ENCODE measurements around the gene ZNF668.

ZNF668 gene

GRCh38 chr16:31080035-31080629, 6.1 kb upstream of the ZNF668 start:
- DNase-seq = no peak
- Mint-ChIP-seq H3K4me1 (ENCODE audit: low read depth) (peaks cover 46% of the 10 kb centered on the region), H3K4me3 (no peak overlapping the region), H3K27ac (peak overlapping the region; percentile 47), H3K36me3 (ENCODE audit: low read depth) (peaks cover 85% of the 10 kb centered on the region), H3K27me3 (no peaks in the 10 kb centered on the region), H3K9me3 (no peaks in the 10 kb centered on the region)

- H3K9me3 Mint-ChIP-seq = no peaks in the 10 kb centered on the region
- no peak overlapping the region for H3K4me3 Mint-ChIP-seq
- no peak for DNase-seq
- H3K27ac Mint-ChIP-seq = peak overlapping the region; percentile 53
- H3K4me1 Mint-ChIP-seq (ENCODE audit: low read depth) = peaks cover 53% of the 10 kb centered on the region
- no peaks in the 10 kb centered on the region for H3K27me3 Mint-ChIP-seq
- H3K36me3 Mint-ChIP-seq (ENCODE audit: low read depth) = peaks cover 90% of the 10 kb centered on the region
These were observed 5.4 kb upstream of the ZNF668 start for GRCh38 chr16:31079342-31079944.

- Mint-ChIP-seq H3K27ac (peak overlapping the region; percentile 22), H3K27me3 (no peaks in the 10 kb centered on the region), H3K9me3 (no peaks in the 10 kb centered on the region), H3K4me3 (no peak overlapping the region), H3K4me1 (ENCODE audit: low read depth) (peaks cover 53% of the 10 kb centered on the region), H3K36me3 (ENCODE audit: low read depth) (peaks cover 88% of the 10 kb centered on the region)
- no peak for DNase-seq
These were observed 4.7 kb upstream of the ZNF668 start for GRCh38 chr16:31078597-31079341.

GRCh38 chr16:31077592-31078396, 3.8 kb upstream of the ZNF668 start:
- no peak for DNase-seq
- peaks cover 53% of the 10 kb centered on the region for H3K4me1 Mint-ChIP-seq (ENCODE audit: low read depth)
- no peak overlapping the region for H3K4me3 Mint-ChIP-seq
- peak overlapping the region; percentile 18 for H3K27ac Mint-ChIP-seq
- H3K9me3 Mint-ChIP-seq = no peaks in the 10 kb centered on the region
- peaks cover 86% of the 10 kb centered on the region for H3K36me3 Mint-ChIP-seq (ENCODE audit: low read depth)
- H3K27me3 Mint-ChIP-seq = no peaks in the 10 kb centered on the region

GRCh38 chr16:31077024-31077423, 3.0 kb upstream of the ZNF668 start:
- peak overlapping the region; percentile 47 for H3K27ac Mint-ChIP-seq
- peaks cover 53% of the 10 kb centered on the region for H3K4me1 Mint-ChIP-seq (ENCODE audit: low read depth)
- H3K36me3 Mint-ChIP-seq (ENCODE audit: low read depth) = peaks cover 88% of the 10 kb centered on the region

GRCh38 chr16:31076319-31076718, 2.3 kb upstream of the ZNF668 start:
- Mint-ChIP-seq H3K36me3 (ENCODE audit: low read depth) (peaks cover 86% of the 10 kb centered on the region), H3K27ac (peak overlapping the region; percentile 96), H3K27me3 (no peaks in the 10 kb centered on the region), H3K9me3 (no peaks in the 10 kb centered on the region), H3K4me1 (ENCODE audit: low read depth) (peaks cover 59% of the 10 kb centered on the region), H3K4me3 (peak overlapping the region; percentile 88)
- DNase-seq = no peak

More at GRCh38 chr16:31077024-31077423, 3.0 kb upstream of the ZNF668 start:
- Mint-ChIP-seq H3K27me3 (no peaks in the 10 kb centered on the region), H3K9me3 (no peaks in the 10 kb centered on the region), H3K4me3 (no peak overlapping the region)
- DNase-seq = no peak

GRCh38 chr16:31074814-31075183, 759 bp upstream of the ZNF668 start:
- H3K27me3 Mint-ChIP-seq = no peaks in the 10 kb centered on the region
- H3K4me3 Mint-ChIP-seq = peak overlapping the region; percentile 88
- peak overlapping the region; percentile 96 for H3K27ac Mint-ChIP-seq
- H3K36me3 Mint-ChIP-seq (ENCODE audit: low read depth) = peaks cover 71% of the 10 kb centered on the region
- no peaks in the 10 kb centered on the region for H3K9me3 Mint-ChIP-seq
- DNase-seq = no peak
- H3K4me1 Mint-ChIP-seq (ENCODE audit: low read depth) = peaks cover 49% of the 10 kb centered on the region

- H3K36me3 Mint-ChIP-seq (ENCODE audit: low read depth) = peaks cover 60% of the 10 kb centered on the region
- peak overlapping the region; percentile 96 for H3K27ac Mint-ChIP-seq
- H3K4me1 Mint-ChIP-seq (ENCODE audit: low read depth) = peaks cover 45% of the 10 kb centered on the region
- peak; percentile 93 for DNase-seq
- no peaks in the 10 kb centered on the region for H3K27me3 Mint-ChIP-seq
- H3K4me3 Mint-ChIP-seq = peak overlapping the region; percentile 88
- no peaks in the 10 kb centered on the region for H3K9me3 Mint-ChIP-seq
These were observed 684 bp downstream of the ZNF668 start for GRCh38 chr16:31073142-31073969.

GRCh38 chr16:31072540-31073141, 1.4 kb downstream of the ZNF668 start:
- no peak for DNase-seq
- H3K36me3 Mint-ChIP-seq (ENCODE audit: low read depth) = peaks cover 53% of the 10 kb centered on the region
- H3K27ac Mint-ChIP-seq = peak overlapping the region; percentile 96
- H3K27me3 Mint-ChIP-seq = no peaks in the 10 kb centered on the region
- H3K4me1 Mint-ChIP-seq (ENCODE audit: low read depth) = peaks cover 39% of the 10 kb centered on the region
- no peaks in the 10 kb centered on the region for H3K9me3 Mint-ChIP-seq
- H3K4me3 Mint-ChIP-seq = peak overlapping the region; percentile 88

- H3K9me3 Mint-ChIP-seq = no peaks in the 10 kb centered on the region
- H3K36me3 Mint-ChIP-seq (ENCODE audit: low read depth) = peaks cover 45% of the 10 kb centered on the region
- peak overlapping the region; percentile 96 for H3K27ac Mint-ChIP-seq
- H3K27me3 Mint-ChIP-seq = no peaks in the 10 kb centered on the region
- peak overlapping the region; percentile 88 for H3K4me3 Mint-ChIP-seq
- H3K4me1 Mint-ChIP-seq (ENCODE audit: low read depth) = peaks cover 36% of the 10 kb centered on the region
- DNase-seq = no peak
These were observed 2.2 kb downstream of the ZNF668 start for GRCh38 chr16:31071861-31072260.

- H3K4me3 Mint-ChIP-seq = no peak overlapping the region
- H3K27ac Mint-ChIP-seq = no peak overlapping the region
- no peaks in the 10 kb centered on the region for H3K9me3 Mint-ChIP-seq
- H3K27me3 Mint-ChIP-seq = no peaks in the 10 kb centered on the region
- peaks cover 55% of the 10 kb centered on the region for H3K4me1 Mint-ChIP-seq (ENCODE audit: low read depth)
- H3K36me3 Mint-ChIP-seq (ENCODE audit: low read depth) = peaks cover 49% of the 10 kb centered on the region
- DNase-seq = no peak
These were observed 6.7 kb downstream of the ZNF668 start for GRCh38 chr16:31067342-31067741.

- peaks cover 46% of the 10 kb centered on the region for H3K4me1 Mint-ChIP-seq (ENCODE audit: low read depth)
- no peak for DNase-seq
These were observed 9.1 kb downstream of the ZNF668 start for GRCh38 chr16:31064882-31065461.

More at GRCh38 chr16:31064882-31065461, 9.1 kb downstream of the ZNF668 start:
- Mint-ChIP-seq H3K9me3 (no peaks in the 10 kb centered on the region), H3K27ac (peak overlapping the region; percentile 88), H3K27me3 (no peaks in the 10 kb centered on the region), H3K36me3 (ENCODE audit: low read depth) (peaks cover 64% of the 10 kb centered on the region), H3K4me3 (peak overlapping the region; percentile 45)
